GM10266 (cell line): ENCODE measurements around the gene OSBPL10.
A peak's percentile ranks its signal among the peaks of the same experiment; 100 is the strongest.

Source experiments
- DNase-seq: peaks from one replicate; pipeline ENCODE4 v3.0.0; 2012; ENCODE audit errors: extremely low spot score
- TF ChIP-seq, protein P1 (sequence below): IDR thresholded peaks from 2 replicates; pipeline ENCODE4 v1.5.1; 2012; ENCODE audit warnings: mild to moderate bottlenecking, low read depth; ENCODE audit not compliant: control insufficient read depth, insufficient read depth; ENCODE audit errors: missing control alignments

OSBPL10 gene

GRCh38 chr3:31815631-31816440, 165.2 kb downstream of the OSBPL10 start:
- no peak for DNase-seq

DNA sequence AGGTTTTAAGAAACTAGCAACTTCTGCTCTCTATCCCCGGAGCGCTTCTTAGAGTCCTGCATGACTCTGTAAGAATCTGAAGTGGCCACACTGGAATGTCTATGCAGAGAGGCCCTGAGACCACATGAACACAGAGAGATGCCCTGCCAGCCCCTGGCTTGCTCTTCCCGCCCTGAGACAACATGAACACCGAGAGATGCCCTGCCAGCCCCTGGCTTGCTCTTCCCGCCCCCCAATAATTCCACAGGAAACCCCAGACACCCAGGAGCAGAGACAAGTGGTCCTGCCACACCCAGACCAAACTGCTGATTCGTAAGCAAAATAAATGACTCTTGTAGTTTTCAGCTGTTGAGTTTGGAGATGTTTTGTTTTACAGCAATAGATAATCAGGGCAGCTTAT, 166.1 kb downstream of the OSBPL10 start:
- DNase-seq, result no peak
- TF ChIP-seq, protein P1, sequence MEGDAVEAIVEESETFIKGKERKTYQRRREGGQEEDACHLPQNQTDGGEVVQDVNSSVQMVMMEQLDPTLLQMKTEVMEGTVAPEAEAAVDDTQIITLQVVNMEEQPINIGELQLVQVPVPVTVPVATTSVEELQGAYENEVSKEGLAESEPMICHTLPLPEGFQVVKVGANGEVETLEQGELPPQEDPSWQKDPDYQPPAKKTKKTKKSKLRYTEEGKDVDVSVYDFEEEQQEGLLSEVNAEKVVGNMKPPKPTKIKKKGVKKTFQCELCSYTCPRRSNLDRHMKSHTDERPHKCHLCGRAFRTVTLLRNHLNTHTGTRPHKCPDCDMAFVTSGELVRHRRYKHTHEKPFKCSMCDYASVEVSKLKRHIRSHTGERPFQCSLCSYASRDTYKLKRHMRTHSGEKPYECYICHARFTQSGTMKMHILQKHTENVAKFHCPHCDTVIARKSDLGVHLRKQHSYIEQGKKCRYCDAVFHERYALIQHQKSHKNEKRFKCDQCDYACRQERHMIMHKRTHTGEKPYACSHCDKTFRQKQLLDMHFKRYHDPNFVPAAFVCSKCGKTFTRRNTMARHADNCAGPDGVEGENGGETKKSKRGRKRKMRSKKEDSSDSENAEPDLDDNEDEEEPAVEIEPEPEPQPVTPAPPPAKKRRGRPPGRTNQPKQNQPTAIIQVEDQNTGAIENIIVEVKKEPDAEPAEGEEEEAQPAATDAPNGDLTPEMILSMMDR, result no peak

More at GRCh38 chr3:31815631-31816440, 165.2 kb downstream of the OSBPL10 start:
- TF ChIP-seq, protein P1, result no peak

DNA sequence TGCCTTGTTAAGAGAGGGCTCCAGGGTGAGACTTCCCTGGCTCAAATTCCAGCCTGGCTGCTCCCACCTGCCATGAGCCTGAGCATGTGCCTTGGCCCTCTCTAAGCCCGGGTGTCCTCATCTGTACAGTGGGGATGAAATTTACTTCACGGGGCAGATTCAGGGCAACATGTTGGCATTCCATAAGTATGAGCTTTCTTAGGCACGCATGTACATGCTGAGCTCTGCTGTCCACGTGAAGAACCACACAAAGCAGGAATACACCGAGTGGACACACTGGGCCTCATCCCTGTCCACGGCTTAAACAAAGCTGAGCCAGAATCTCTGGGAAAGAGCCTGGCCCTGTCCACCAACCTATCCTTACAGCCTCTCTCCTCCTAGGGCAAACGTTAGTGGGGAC, 167.4 kb downstream of the OSBPL10 start:
- TF ChIP-seq, protein P1, result no peak
- DNase-seq, result no peak

GRCh38 chr3:31813197-31813596, 167.9 kb downstream of the OSBPL10 start:
- DNase-seq, result no peak
- TF ChIP-seq, protein P1, result no peak

DNA sequence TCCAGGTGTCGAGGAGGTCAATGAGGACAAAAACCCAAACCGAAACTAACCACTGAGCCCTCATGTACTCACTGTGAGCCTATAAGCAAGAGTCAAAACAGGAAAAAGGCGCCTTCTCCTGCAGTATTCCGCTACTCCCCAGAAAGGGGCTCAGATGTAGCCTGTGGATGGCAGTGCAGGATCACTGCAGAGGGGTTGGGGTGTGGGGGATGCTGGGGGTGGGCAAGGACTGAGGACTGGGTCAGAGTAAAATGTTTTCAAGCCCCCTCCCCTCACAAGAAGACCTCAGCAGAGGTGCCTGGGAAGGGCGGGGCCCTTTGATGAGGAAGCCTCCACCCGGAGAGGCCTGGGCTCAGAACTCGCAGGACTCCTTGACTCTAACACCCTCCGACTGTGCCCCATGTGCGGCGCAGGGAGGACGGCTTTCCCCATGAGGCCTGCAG, 170.1 kb downstream of the OSBPL10 start:
- DNase-seq, result no peak
- TF ChIP-seq, protein P1, result peak; percentile 7

- no peak for DNase-seq
- TF ChIP-seq, protein P1, result no peak
Measured at GRCh38 chr3:31808143-31808720, 172.8 kb downstream of the OSBPL10 start.

DNA sequence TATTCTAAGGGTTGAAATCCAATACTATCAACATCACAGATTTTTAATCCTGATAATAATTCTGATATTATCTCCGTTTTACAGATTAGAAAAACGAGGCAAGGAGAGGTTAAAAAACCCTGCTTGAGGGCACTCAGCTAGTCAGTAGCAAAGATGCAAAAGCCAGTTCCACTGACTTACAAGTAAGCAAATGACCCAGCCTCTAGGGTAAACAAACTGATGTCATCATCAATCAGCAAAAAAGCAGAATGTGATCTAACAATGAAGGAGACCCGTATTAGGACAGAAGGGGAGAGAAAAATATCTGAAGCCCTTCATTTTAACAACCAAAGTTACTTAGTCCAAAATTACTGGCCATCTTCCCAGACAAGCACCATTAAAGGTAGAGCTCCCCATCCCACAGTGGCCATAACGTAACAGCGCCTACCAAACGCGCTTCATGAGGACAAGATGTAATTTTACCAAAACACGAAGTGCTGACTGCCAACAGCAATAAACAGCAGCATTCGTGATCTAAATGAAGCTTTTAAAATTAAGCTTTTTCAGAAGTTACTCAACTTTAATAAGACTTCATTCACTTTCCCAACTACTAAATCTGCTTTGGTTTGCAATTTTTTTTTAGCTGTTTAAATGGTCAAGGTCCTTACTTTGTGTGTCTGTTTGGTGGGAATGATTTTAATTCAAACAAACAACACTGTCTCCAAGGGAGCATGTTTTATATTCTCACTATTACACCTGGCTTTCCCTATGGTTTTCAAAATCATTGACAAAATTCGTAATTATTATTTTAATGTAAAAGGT, 176.6 kb downstream of the OSBPL10 start:
- TF ChIP-seq, protein P1, result no peak
- DNase-seq, result no peak
